Measurements from ENCODE around the gene ZNF441. TPM values are rescaled to one million over a fixed set of nuclear protein-coding genes. Genes with fewer than 3 reads are reported as not detected.
A peak's percentile ranks its signal among the peaks of the same experiment; 100 is the strongest.
"Not testable (repeated sequence)": the region's sequence is repeated elsewhere in the genome, so short reads cannot be mapped to it uniquely, and the experiment has no call there.

The ZNF441 gene
- total and polyA plus RNA-seq, 7 experiments from 2014 or later, result 3.9 to 23.8 (median 6.8) TPM

DNA sequence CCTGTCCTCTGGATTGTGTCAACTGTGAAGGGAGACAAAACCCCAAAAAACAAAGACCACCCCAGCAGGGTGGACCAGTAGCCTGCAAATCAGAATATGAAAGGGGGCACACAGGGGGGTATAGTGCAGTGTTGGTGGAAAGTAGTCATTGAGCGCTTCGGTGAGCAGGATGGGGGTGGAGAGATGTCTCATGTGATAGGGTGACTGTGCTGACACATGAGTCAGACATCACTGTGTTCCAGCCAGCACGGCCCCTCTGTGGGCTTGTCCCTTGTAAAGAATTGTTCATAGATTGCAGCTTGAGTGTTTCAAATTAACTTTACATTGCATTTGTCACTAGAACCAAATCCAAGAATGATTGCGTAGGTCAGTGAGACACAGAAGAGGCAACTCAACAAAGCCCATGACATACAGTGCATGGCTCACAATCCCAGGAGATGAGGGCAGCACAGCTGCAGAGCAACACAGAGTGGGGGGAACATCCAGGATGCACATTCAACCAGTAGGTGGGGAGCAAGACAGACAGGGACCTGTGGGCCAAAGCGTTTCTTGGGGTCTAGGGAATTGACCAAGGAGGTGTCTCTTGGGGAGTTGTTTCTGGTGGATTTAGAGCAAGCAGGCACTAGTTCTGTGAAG is 54.8 kb downstream of the ZNF441 start:
- peaks cover 0 to 19% (median 0%) of the 10 kb centered on the region in 3 experiments for H3K9me3 ChIP-seq (ENCODE audit: control insufficient read depth in 2 of 3, low read length in 3 of 3)
- Mint-ChIP-seq H3K27me3 (no peaks in the 10 kb centered on the region), H3K4me3 (no peak overlapping the region), H3K27ac (no peak overlapping the region), H3K4me1 (peaks cover 0 to 14% (median 8%) of the 10 kb centered on the region in 7 donors), H3K9me3 (peaks cover 0 to 72% (median 37%) of the 10 kb centered on the region in 11 donors), H3K36me3 (peaks cover 17 to 61% (median 48%) of the 10 kb centered on the region in 5 donors)
- DNase-seq (no peak), ATAC-seq (no peak)
- ChIA-PET POLR2A (no interaction called here), CTCF (no interaction called here)
- H3K4me1 ChIP-seq (ENCODE audit: control insufficient read depth in 2 of 2, insufficient read depth in 2 of 2, low read length in 2 of 2), result no peaks in the 10 kb centered on the region
- intact Hi-C loops (cut with micrococcal nuclease), result no loop called here
- H3K27ac ChIP-seq (ENCODE audit: low read depth, low read length), result no peak overlapping the region
- H3K4me3 ChIP-seq (ENCODE audit: low read length), result no peak overlapping the region
- peaks cover 0 to 19% (median 8%) of the 10 kb centered on the region in 3 experiments for H3K36me3 ChIP-seq (ENCODE audit: control insufficient read depth in 2 of 3, insufficient read depth in 3 of 3, low read length in 3 of 3)
- H3K27me3 ChIP-seq (ENCODE audit: control insufficient read depth in 2 of 2, insufficient read depth in 2 of 2, low read length in 2 of 2), result no peaks in the 10 kb centered on the region

GRCh38 chr19:11828957-11829876 is 62.4 kb downstream of the ZNF441 start:
- H3K27me3 ChIP-seq (ENCODE audit: control insufficient read depth in 2 of 2, insufficient read depth in 2 of 2, low read length in 2 of 2); intact Hi-C loops (cut with micrococcal nuclease); H3K27ac Mint-ChIP-seq; H3K4me1 ChIP-seq (ENCODE audit: control insufficient read depth in 2 of 2, insufficient read depth in 2 of 2, low read length in 2 of 2); H3K4me1 Mint-ChIP-seq; H3K27ac ChIP-seq (ENCODE audit: low read depth, low read length); CTCF ChIA-PET; H3K4me3 ChIP-seq (ENCODE audit: low read length); ATAC-seq; DNase-seq; H3K27me3 Mint-ChIP-seq: not testable (repeated sequence)
- peaks cover 15 to 78% (median 24%) of the 10 kb centered on the region in 3 experiments for H3K9me3 ChIP-seq (ENCODE audit: control insufficient read depth in 2 of 3, low read length in 3 of 3)
- peaks cover 28 to 81% (median 79%) of the 10 kb centered on the region in 5 donors for H3K36me3 Mint-ChIP-seq
- H3K4me3 Mint-ChIP-seq, result peak overlapping the region in 1 of 10 donors; percentile 14
- peaks cover 8 to 100% (median 70%) of the 10 kb centered on the region in 11 donors for H3K9me3 Mint-ChIP-seq
- peaks cover 14 to 55% (median 23%) of the 10 kb centered on the region in 3 experiments for H3K36me3 ChIP-seq (ENCODE audit: control insufficient read depth in 2 of 3, insufficient read depth in 3 of 3, low read length in 3 of 3)
- POLR2A ChIA-PET, result interaction anchor here (0.6 to 0.7 kb wide), 2 partner anchors 27 to 237 kb away, joined by 3 to 4 read pairs; no protein-coding TSS in a partner anchor

DNA sequence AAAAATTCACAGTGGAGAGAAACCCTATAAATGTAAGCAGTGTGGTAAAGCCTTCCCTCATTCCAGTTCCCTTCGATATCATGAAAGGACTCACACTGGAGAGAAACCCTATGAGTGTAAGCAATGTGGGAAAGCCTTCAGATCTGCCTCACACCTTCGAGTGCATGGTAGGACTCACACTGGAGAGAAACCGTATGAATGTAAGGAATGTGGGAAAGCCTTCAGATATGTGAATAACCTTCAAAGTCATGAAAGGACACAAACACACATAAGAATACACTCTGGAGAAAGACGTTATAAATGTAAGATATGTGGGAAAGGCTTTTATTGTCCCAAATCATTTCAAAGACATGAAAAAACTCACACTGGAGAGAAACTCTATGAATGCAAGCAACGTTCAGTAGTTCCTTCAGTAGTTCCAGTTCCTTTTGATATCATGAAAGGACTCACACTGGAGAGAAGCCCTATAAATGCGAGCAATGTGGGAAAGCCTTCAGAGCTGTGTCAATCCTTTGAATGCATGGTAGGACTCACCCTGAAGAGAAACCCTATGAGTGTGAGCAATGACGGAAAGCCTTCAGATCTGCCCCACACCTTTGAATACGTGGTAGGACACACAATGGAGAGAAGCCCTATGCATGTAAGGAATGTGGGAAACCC is 65.6 kb downstream of the ZNF441 start:
- no peak for ATAC-seq
- H3K27me3 ChIP-seq (ENCODE audit: control insufficient read depth in 2 of 2, insufficient read depth in 2 of 2, low read length in 2 of 2), result no peaks in the 10 kb centered on the region
- no peaks in the 10 kb centered on the region for H3K4me1 ChIP-seq (ENCODE audit: control insufficient read depth in 2 of 2, insufficient read depth in 2 of 2, low read length in 2 of 2)
- Mint-ChIP-seq H3K36me3 (peaks cover 27 to 72% (median 65%) of the 10 kb centered on the region in 5 donors), H3K9me3 (peaks cover 9 to 96% (median 72%) of the 10 kb centered on the region in 11 donors), H3K4me3 (no peak overlapping the region), H3K27me3 (no peaks in the 10 kb centered on the region), H3K4me1 (peaks cover 0 to under 1% (median 0%) of the 10 kb centered on the region in 7 donors), H3K27ac (no peak overlapping the region)
- intact Hi-C loops (cut with micrococcal nuclease), result no loop called here
- no peak overlapping the region for H3K27ac ChIP-seq (ENCODE audit: low read depth, low read length)
- DNase-seq, result no peak
- peaks cover 14 to 55% (median 23%) of the 10 kb centered on the region in 3 experiments for H3K36me3 ChIP-seq (ENCODE audit: control insufficient read depth in 2 of 3, insufficient read depth in 3 of 3, low read length in 3 of 3)
- H3K4me3 ChIP-seq (ENCODE audit: low read length), result peak overlapping the region; percentile 16
- peaks cover 15 to 70% (median 24%) of the 10 kb centered on the region in 3 experiments for H3K9me3 ChIP-seq (ENCODE audit: control insufficient read depth in 2 of 3, low read length in 3 of 3)
- ChIA-PET CTCF (no interaction called here), POLR2A (no interaction called here)

DNA sequence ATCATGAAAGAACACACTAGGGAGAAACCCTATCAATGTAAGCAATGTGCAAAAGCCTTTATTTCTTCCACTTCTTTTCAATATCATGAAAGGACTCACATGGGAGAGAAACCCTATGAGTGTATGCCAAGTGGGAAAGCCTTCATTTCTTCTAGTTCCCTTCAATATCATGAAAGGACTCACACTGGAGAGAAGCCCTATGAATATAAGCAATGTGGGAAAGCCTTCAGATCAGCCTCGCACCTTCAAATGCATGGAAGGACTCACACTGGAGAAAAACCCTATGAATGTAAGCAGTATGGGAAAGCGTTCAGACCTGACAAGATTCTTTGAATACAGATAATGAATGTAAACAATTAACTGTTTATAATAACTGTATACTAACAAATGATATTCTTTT is 66.7 kb downstream of the ZNF441 start:
- peaks cover 23 to 61% (median 55%) of the 10 kb centered on the region in 5 donors for H3K36me3 Mint-ChIP-seq
- DNase-seq (no peak), ATAC-seq (no peak)
- no peak overlapping the region for H3K4me3 Mint-ChIP-seq
- no peaks in the 10 kb centered on the region for H3K27me3 Mint-ChIP-seq
- Histone ChIP-seq H3K36me3 (ENCODE audit: control insufficient read depth in 2 of 3, insufficient read depth in 3 of 3, low read length in 3 of 3) (peaks cover 14 to 47% (median 19%) of the 10 kb centered on the region in 3 experiments), H3K4me3 (ENCODE audit: low read length) (no peak overlapping the region), H3K9me3 (ENCODE audit: control insufficient read depth in 2 of 3, low read length in 3 of 3) (peaks cover 15 to 62% (median 24%) of the 10 kb centered on the region in 3 experiments), H3K4me1 (ENCODE audit: control insufficient read depth in 2 of 2, insufficient read depth in 2 of 2, low read length in 2 of 2) (no peaks in the 10 kb centered on the region), H3K27me3 (ENCODE audit: control insufficient read depth in 2 of 2, insufficient read depth in 2 of 2, low read length in 2 of 2) (no peaks in the 10 kb centered on the region), H3K27ac (ENCODE audit: low read depth, low read length) (no peak overlapping the region)
- no peaks in the 10 kb centered on the region for H3K4me1 Mint-ChIP-seq
- H3K9me3 Mint-ChIP-seq, result peaks cover 9 to 87% (median 64%) of the 10 kb centered on the region in 11 donors
- intact Hi-C loops (cut with micrococcal nuclease), result no loop called here
- no peak overlapping the region for H3K27ac Mint-ChIP-seq
- ChIA-PET POLR2A (no interaction called here), CTCF (no interaction called here)

Other genes with a start within 250 kb of the ZNF441 start
- gene ECSIT, start 237.9 kb upstream of the ZNF441 start, total RNA-seq, result 10 to 100 TPM; 25.8 to 50.3 (median 32.5) TPM
- 10 to 100 TPM; 36.0 to 46.2 TPM for gene ECSIT, start 237.9 kb upstream of the ZNF441 start, polyA plus RNA-seq
- not detected for gene CNN1, start 228.1 kb upstream of the ZNF441 start, total RNA-seq
- not detected for gene CNN1, start 228.1 kb upstream of the ZNF441 start, polyA plus RNA-seq
- 10 to 100 TPM; 34.0 to 59.8 (median 41.9) TPM for gene ELOF1, start 207.8 kb upstream of the ZNF441 start, total RNA-seq
- 10 to 100 TPM; 80.0 to 95.5 TPM for gene ELOF1, start 207.8 kb upstream of the ZNF441 start, polyA plus RNA-seq
- gene ACP5, start 189.4 kb upstream of the ZNF441 start, total RNA-seq, result 10 to 100 TPM; 17.4 to 29.6 (median 23.9) TPM
- 10 to 100 TPM; 14.7 to 21.5 TPM for gene ACP5, start 189.4 kb upstream of the ZNF441 start, polyA plus RNA-seq
- 10 to 100 TPM in 3 of 5 experiments, 1 to 10 TPM in 2; 5.2 to 15.4 (median 12.3) TPM for gene ZNF627, start 169.5 kb upstream of the ZNF441 start, total RNA-seq
- gene ZNF627, start 169.5 kb upstream of the ZNF441 start, polyA plus RNA-seq, result 10 to 100 TPM; 10.7 to 12.3 TPM
- 1 to 10 TPM; 1.8 to 6.8 (median 2.8) TPM for gene ZNF823, start 28.1 kb upstream of the ZNF441 start, total RNA-seq
- 1 to 10 TPM; 3.7 to 3.8 TPM for gene ZNF823, start 28.1 kb upstream of the ZNF441 start, polyA plus RNA-seq
- gene ZNF491, start 31.5 kb downstream of the ZNF441 start, total RNA-seq, result 1 to 10 TPM in 4 of 5 experiments, under 1 TPM in 1; 0.92 to 6.1 (median 1.9) TPM
- gene ZNF491, start 31.5 kb downstream of the ZNF441 start, polyA plus RNA-seq, result under 1 TPM; 0.44 to 0.52 TPM
- gene ZNF440, start 47.3 kb downstream of the ZNF441 start, total RNA-seq, result 10 to 100 TPM; 10.4 to 19.5 (median 16.0) TPM
- gene ZNF440, start 47.3 kb downstream of the ZNF441 start, polyA plus RNA-seq, result 1 to 10 TPM; 2.1 to 5.5 TPM
- gene ZNF439, start 81.7 kb downstream of the ZNF441 start, total RNA-seq, result 10 to 100 TPM in 4 of 5 experiments, 1 to 10 TPM in 1; 5.6 to 22.5 (median 14.1) TPM
- 1 to 10 TPM; 4.7 to 6.1 TPM for gene ZNF439, start 81.7 kb downstream of the ZNF441 start, polyA plus RNA-seq
- gene ZNF69, start 120.8 kb downstream of the ZNF441 start, total RNA-seq, result 10 to 100 TPM in 2 of 5 experiments, 1 to 10 TPM in 3; 1.4 to 12.1 (median 5.0) TPM
- gene ZNF69, start 120.8 kb downstream of the ZNF441 start, polyA plus RNA-seq, result 1 to 10 TPM; 1.9 to 4.8 TPM
- 10 to 100 TPM; 18.0 to 26.4 (median 22.8) TPM for gene ZNF700, start 158.1 kb downstream of the ZNF441 start, total RNA-seq
- 1 to 10 TPM; 2.3 to 5.0 TPM for gene ZNF700, start 158.1 kb downstream of the ZNF441 start, polyA plus RNA-seq
- gene ZNF763, start 198.0 kb downstream of the ZNF441 start, total RNA-seq, result 10 to 100 TPM in 2 of 5 experiments, 1 to 10 TPM in 3; 1.3 to 17.3 (median 4.4) TPM
- gene ZNF763, start 198.0 kb downstream of the ZNF441 start, polyA plus RNA-seq, result 1 to 10 TPM; 3.2 to 4.5 TPM